Thoracic aorta (tissue), 2 donors: ENCODE results near the gene CADPS. TPM values are rescaled to one million over a fixed set of nuclear protein-coding genes. Genes with fewer than 3 reads are reported as not detected.

Experiments used
- ATAC-seq: fragments of 150-250 bp; one replicate; pipeline ENCODE4 v1.8.0; 2017; ENCODE audit warnings: low read depth; ENCODE audit not compliant: insufficient number of reproducible peaks, low FRiP score
- DNase-seq: peaks from one replicate; pipeline ENCODE4 v3.0.0-alpha.2; 2020; ENCODE audit warnings: low spot score
- H3K27ac ChIP-seq, 2 donors: fragments of 200-600 bp; sonication (generic); 1 replicate in 1 of 2; 2 replicates in 1 of 2; pipeline ENCODE4 v1.5.1; 2016; ENCODE audit warnings: mild to moderate bottlenecking in 2 of 2, moderate library complexity in 2 of 2
- H3K27me3 ChIP-seq: fragments of 200-600 bp; sonication (generic); replicated peaks from 2 replicates; pipeline ENCODE4 v1.6.0; 2016; ENCODE audit warnings: mild to moderate bottlenecking; ENCODE audit not compliant: insufficient read depth
- H3K36me3 ChIP-seq: fragments of 200-600 bp; sonication (generic); one replicate; pipeline ENCODE4 v1.5.1; 2016
- H3K4me1 ChIP-seq, 2 donors: fragments of 200-600 bp; sonication (generic); 1 replicate in 1 of 2; 2 replicates in 1 of 2; pipeline versions ENCODE4 v1.5.1 to v1.6.0; 2016; ENCODE audit warnings: low read depth in 2 of 2, mild to moderate bottlenecking in 1 of 2; ENCODE audit not compliant: control insufficient read depth in 1 of 2
- H3K4me3 ChIP-seq: fragments of 200-600 bp; sonication (generic); 2 replicates; pipeline ENCODE4 v1.5.1; 2016; ENCODE audit warnings: mild to moderate bottlenecking
- H3K9me3 ChIP-seq: fragments of 200-600 bp; sonication (generic); 2 replicates; pipeline ENCODE4 v1.5.1; 2016
- CTCF ChIP-seq: fragments of 200-600 bp; sonication (generic); IDR thresholded peaks from one replicate; pipeline ENCODE4 v1.5.1; 2019; ENCODE audit warnings: antibody characterized with exemption
- total RNA-seq, 2 donors: library from RNA; depleted of rRNA; stranded (reverse); fragments of >200 nt; gene quantifications; one replicate each; pipeline versions ENCODE4 v1.1.0 to v1.2.3, GENCODE V29; 2016

The CADPS gene
- total RNA-seq, 2 donors from 2014 or later: 0.14 to 7.2 TPM

GRCh38 chr3:62678841-62679240 lies 196.4 kb downstream of the CADPS start:
- H3K36me3 ChIP-seq: no peaks in the 10 kb centered on the region
- no peaks in the 10 kb centered on the region for H3K4me1 ChIP-seq
- no peak for DNase-seq
- H3K4me3 ChIP-seq: no peak overlapping the region
- ATAC-seq: no peak
- H3K9me3 ChIP-seq: no peaks in the 10 kb centered on the region
- H3K27me3 ChIP-seq: no peaks in the 10 kb centered on the region
- TF ChIP-seq CTCF: no peak
- no peak overlapping the region for H3K27ac ChIP-seq

- H3K27me3 ChIP-seq: no peaks in the 10 kb centered on the region
- H3K9me3 ChIP-seq: no peaks in the 10 kb centered on the region
- no peak overlapping the region for H3K27ac ChIP-seq
- no peaks in the 10 kb centered on the region for H3K36me3 ChIP-seq
- ATAC-seq (no peak), DNase-seq (no peak)
- no peak for TF ChIP-seq CTCF
- no peak overlapping the region for H3K4me3 ChIP-seq
- no peaks in the 10 kb centered on the region for H3K4me1 ChIP-seq
These were observed 197.3 kb downstream of the CADPS start for GRCh38 chr3:62677926-62678325.

- no peak for ATAC-seq
- no peaks in the 10 kb centered on the region for H3K36me3 ChIP-seq
- TF ChIP-seq CTCF: no peak
- H3K27me3 ChIP-seq: no peaks in the 10 kb centered on the region
- no peak overlapping the region for H3K4me3 ChIP-seq
- no peaks in the 10 kb centered on the region for H3K4me1 ChIP-seq
- H3K27ac ChIP-seq: no peak overlapping the region
- no peak for DNase-seq
- no peaks in the 10 kb centered on the region for H3K9me3 ChIP-seq
These were observed 198.4 kb downstream of the CADPS start for GRCh38 chr3:62676689-62677271.

GRCh38 chr3:62675492-62675891 lies 199.7 kb downstream of the CADPS start:
- no peak for ATAC-seq
- Histone ChIP-seq H3K9me3 (no peaks in the 10 kb centered on the region), H3K27me3 (no peaks in the 10 kb centered on the region), H3K27ac (no peak overlapping the region), H3K4me1 (no peaks in the 10 kb centered on the region), H3K4me3 (no peak overlapping the region), H3K36me3 (no peaks in the 10 kb centered on the region)
- no peak for TF ChIP-seq CTCF
- DNase-seq: no peak

GRCh38 chr3:62672988-62673313 lies 202.3 kb downstream of the CADPS start:
- ATAC-seq: no peak
- no peak for DNase-seq
- H3K4me1 ChIP-seq: no peaks in the 10 kb centered on the region

More at GRCh38 chr3:62672988-62673313, 202.3 kb downstream of the CADPS start:
- Histone ChIP-seq H3K36me3 (no peaks in the 10 kb centered on the region), H3K27me3 (no peaks in the 10 kb centered on the region), H3K27ac (no peak overlapping the region), H3K4me3 (no peak overlapping the region), H3K9me3 (no peaks in the 10 kb centered on the region)
- no peak for TF ChIP-seq CTCF
